ENCODE measurements around the gene MGARP.
"Not testable (repeated sequence)": the region's sequence is repeated elsewhere in the genome, so short reads cannot be mapped to it uniquely, and the experiment has no call there.

The MGARP gene

GRCh38 chr4:139279760-139280620 is at the start of gene MGARP:
MGARP (minus strand) TSS chr4:139280225; CDS start chr4:139280158, 67 bp downstream.
- DNase-seq (ENCODE audit: low read depth in 1 of 2, low spot score in 1 of 2) = no peak
- in situ Hi-C loops (cut with HindIII; ENCODE audit: low pct_unique_long_range_greater_than_20kb, low sequenced_read_pairs) = no loop called here
- no peak for TF ChIP-seq JUND (IDR thresholded peaks at IDR 0.05; ENCODE audit: low read depth)

- in situ Hi-C loops (cut with HindIII; ENCODE audit: low pct_unique_long_range_greater_than_20kb, low sequenced_read_pairs) = no loop called here
- no peak for TF ChIP-seq JUND (IDR thresholded peaks at IDR 0.05; ENCODE audit: low read depth)
- DNase-seq (ENCODE audit: low read depth in 1 of 2, low spot score in 1 of 2) = peak in 1 of 2 experiments; percentile 51
These were observed 49.7 kb upstream of the MGARP start for GRCh38 chr4:139329665-139330200.

GRCh38 chr4:139324620-139325019 is 44.6 kb upstream of the MGARP start:
- in situ Hi-C loops (cut with HindIII; ENCODE audit: low pct_unique_long_range_greater_than_20kb, low sequenced_read_pairs) = no loop called here
- no peak for TF ChIP-seq JUND (IDR thresholded peaks at IDR 0.05; ENCODE audit: low read depth)
- no peak for DNase-seq (ENCODE audit: low read depth in 1 of 2, low spot score in 1 of 2)

- in situ Hi-C loops (cut with HindIII; ENCODE audit: low pct_unique_long_range_greater_than_20kb, low sequenced_read_pairs) = not testable (repeated sequence)
These were observed 42.5 kb upstream of the MGARP start for GRCh38 chr4:139322541-139322940.

GRCh38 chr4:139322070-139322469 is 42.0 kb upstream of the MGARP start:
- in situ Hi-C loops (cut with HindIII; ENCODE audit: low pct_unique_long_range_greater_than_20kb, low sequenced_read_pairs); DNase-seq (ENCODE audit: low read depth in 1 of 2, low spot score in 1 of 2): not testable (repeated sequence)

More at GRCh38 chr4:139322541-139322940, 42.5 kb upstream of the MGARP start:
- not testable (repeated sequence) for DNase-seq (ENCODE audit: low read depth in 1 of 2, low spot score in 1 of 2)

GRCh38 chr4:139319571-139319970 is 39.5 kb upstream of the MGARP start:
- DNase-seq (ENCODE audit: low read depth in 1 of 2, low spot score in 1 of 2) = no peak
- TF ChIP-seq JUND (IDR thresholded peaks at IDR 0.05; ENCODE audit: low read depth) = no peak
- in situ Hi-C loops (cut with HindIII; ENCODE audit: low pct_unique_long_range_greater_than_20kb, low sequenced_read_pairs) = no loop called here

- TF ChIP-seq JUND (IDR thresholded peaks at IDR 0.05; ENCODE audit: low read depth) = no peak
- DNase-seq (ENCODE audit: low read depth in 1 of 2, low spot score in 1 of 2) = no peak
- in situ Hi-C loops (cut with HindIII; ENCODE audit: low pct_unique_long_range_greater_than_20kb, low sequenced_read_pairs) = no loop called here
These were observed 37.6 kb upstream of the MGARP start for GRCh38 chr4:139317635-139318034.

GRCh38 chr4:139316733-139317132 is 36.7 kb upstream of the MGARP start:
- TF ChIP-seq JUND (IDR thresholded peaks at IDR 0.05; ENCODE audit: low read depth) = no peak
- DNase-seq (ENCODE audit: low read depth in 1 of 2, low spot score in 1 of 2) = no peak
- in situ Hi-C loops (cut with HindIII; ENCODE audit: low pct_unique_long_range_greater_than_20kb, low sequenced_read_pairs) = no loop called here

GRCh38 chr4:139315221-139315675 is 35.2 kb upstream of the MGARP start:
- in situ Hi-C loops (cut with HindIII; ENCODE audit: low pct_unique_long_range_greater_than_20kb, low sequenced_read_pairs) = no loop called here
- no peak for TF ChIP-seq JUND (IDR thresholded peaks at IDR 0.05; ENCODE audit: low read depth)
- no peak for DNase-seq (ENCODE audit: low read depth in 1 of 2, low spot score in 1 of 2)

GRCh38 chr4:139314047-139314800 is 34.2 kb upstream of the MGARP start:
- in situ Hi-C loops (cut with HindIII; ENCODE audit: low pct_unique_long_range_greater_than_20kb, low sequenced_read_pairs) = no loop called here
- no peak for TF ChIP-seq JUND (IDR thresholded peaks at IDR 0.05; ENCODE audit: low read depth)
- DNase-seq (ENCODE audit: low read depth in 1 of 2, low spot score in 1 of 2) = no peak

GRCh38 chr4:139313414-139313813 is 33.4 kb upstream of the MGARP start:
- in situ Hi-C loops (cut with HindIII; ENCODE audit: low pct_unique_long_range_greater_than_20kb, low sequenced_read_pairs); DNase-seq (ENCODE audit: low read depth in 1 of 2, low spot score in 1 of 2): not testable (repeated sequence)

- in situ Hi-C loops (cut with HindIII; ENCODE audit: low pct_unique_long_range_greater_than_20kb, low sequenced_read_pairs) = no loop called here
- no peak for TF ChIP-seq JUND (IDR thresholded peaks at IDR 0.05; ENCODE audit: low read depth)
- DNase-seq (ENCODE audit: low read depth in 1 of 2, low spot score in 1 of 2) = no peak
These were observed 32.7 kb upstream of the MGARP start for GRCh38 chr4:139312552-139313332.
